Neural cell (in vitro differentiated cells): Measurements from ENCODE around the gene SV2A.

ENCODE experiments used
- EP300 ChIP-seq: fragments of 450-650 bp; conservative IDR thresholded peaks from 2 replicates; pipeline ENCODE4 v1.6.1; 2014; ENCODE audit warnings: antibody characterized with exemption, mild to moderate bottlenecking, moderate library complexity; ENCODE audit not compliant: poor library complexity, severe bottlenecking
- MXI1 ChIP-seq: fragments of 450-650 bp; conservative IDR thresholded peaks from 2 replicates; pipeline ENCODE4 v1.6.1; 2014; ENCODE audit warnings: antibody characterized with exemption, mild to moderate bottlenecking; ENCODE audit not compliant: poor library complexity, severe bottlenecking
- RAD21 ChIP-seq: fragments of 450-650 bp; conservative IDR thresholded peaks from 2 replicates; pipeline ENCODE4 v1.6.1; 2014; ENCODE audit warnings: antibody characterized with exemption, mild to moderate bottlenecking, moderate library complexity
- TF ChIP-seq, protein P1 (sequence below): fragments of 450-650 bp; IDR thresholded peaks from 2 replicates; pipeline ENCODE4 v1.5.1; 2014; ENCODE audit warnings: antibody characterized with exemption, mild to moderate bottlenecking, moderate library complexity; ENCODE audit not compliant: poor library complexity, severe bottlenecking

DNA sequence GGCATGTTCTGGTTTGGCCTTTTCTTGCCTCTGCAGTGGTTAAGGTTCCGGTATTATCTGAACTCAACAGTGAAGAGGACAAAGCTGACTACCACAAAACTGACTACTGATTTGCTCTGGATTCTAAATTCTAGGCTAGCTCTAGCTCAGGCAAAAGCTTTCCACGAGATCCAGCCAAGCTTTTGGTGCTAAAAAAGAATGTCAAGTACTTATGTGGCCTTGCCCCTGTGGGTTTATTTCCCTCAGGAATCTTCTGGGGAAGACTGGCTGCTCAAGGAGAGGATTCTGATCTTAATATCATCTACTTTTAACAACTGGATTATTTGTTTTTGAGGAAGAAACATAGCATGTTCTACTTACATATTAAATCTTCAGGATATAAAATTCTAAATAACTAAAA, 45.1 kb upstream of the SV2A start:
- TF ChIP-seq, protein P1, sequence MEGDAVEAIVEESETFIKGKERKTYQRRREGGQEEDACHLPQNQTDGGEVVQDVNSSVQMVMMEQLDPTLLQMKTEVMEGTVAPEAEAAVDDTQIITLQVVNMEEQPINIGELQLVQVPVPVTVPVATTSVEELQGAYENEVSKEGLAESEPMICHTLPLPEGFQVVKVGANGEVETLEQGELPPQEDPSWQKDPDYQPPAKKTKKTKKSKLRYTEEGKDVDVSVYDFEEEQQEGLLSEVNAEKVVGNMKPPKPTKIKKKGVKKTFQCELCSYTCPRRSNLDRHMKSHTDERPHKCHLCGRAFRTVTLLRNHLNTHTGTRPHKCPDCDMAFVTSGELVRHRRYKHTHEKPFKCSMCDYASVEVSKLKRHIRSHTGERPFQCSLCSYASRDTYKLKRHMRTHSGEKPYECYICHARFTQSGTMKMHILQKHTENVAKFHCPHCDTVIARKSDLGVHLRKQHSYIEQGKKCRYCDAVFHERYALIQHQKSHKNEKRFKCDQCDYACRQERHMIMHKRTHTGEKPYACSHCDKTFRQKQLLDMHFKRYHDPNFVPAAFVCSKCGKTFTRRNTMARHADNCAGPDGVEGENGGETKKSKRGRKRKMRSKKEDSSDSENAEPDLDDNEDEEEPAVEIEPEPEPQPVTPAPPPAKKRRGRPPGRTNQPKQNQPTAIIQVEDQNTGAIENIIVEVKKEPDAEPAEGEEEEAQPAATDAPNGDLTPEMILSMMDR = no peak
- TF ChIP-seq MXI1 (no peak), EP300 (no peak), RAD21 (no peak)
